Epithelial cell of esophagus (primary cell): ENCODE data around the gene NSRP1.

Source experiments
- DNase-seq: peaks from one replicate; pipeline ENCODE4 v3.0.0; 2010; ENCODE audit warnings: low read depth
- H3K4me3 ChIP-seq: 2 replicates; pipeline ENCODE4 v1.5.1; 2011; ENCODE audit warnings: mild to moderate bottlenecking, low read length, control low read depth
- CTCF ChIP-seq: IDR thresholded peaks from 2 replicates; pipeline ENCODE4 v1.5.1; 2011; ENCODE audit warnings: low read depth, mild to moderate bottlenecking, low read length, control low read depth, inconsistent platforms; ENCODE audit not compliant: insufficient read depth; ENCODE audit errors: missing control alignments

NSRP1 gene

GRCh38 chr17:30230596-30231125, 114.0 kb downstream of the NSRP1 start:
- TF ChIP-seq CTCF, result no peak
- no peak overlapping the region for H3K4me3 ChIP-seq
- DNase-seq, result peak; percentile 55

GRCh38 chr17:30232015-30232823, 115.6 kb downstream of the NSRP1 start:
- H3K4me3 ChIP-seq, result no peak overlapping the region
- TF ChIP-seq CTCF, result no peak
- no peak for DNase-seq

GRCh38 chr17:30232824-30233427, 116.3 kb downstream of the NSRP1 start:
- H3K4me3 ChIP-seq, result no peak overlapping the region
- TF ChIP-seq CTCF, result no peak
- DNase-seq, result no peak

- no peak overlapping the region for H3K4me3 ChIP-seq
- TF ChIP-seq CTCF, result no peak
- no peak for DNase-seq
Measured at GRCh38 chr17:30234296-30234695, 117.7 kb downstream of the NSRP1 start.

GRCh38 chr17:30234964-30235363, 118.3 kb downstream of the NSRP1 start:
- TF ChIP-seq CTCF, result no peak
- H3K4me3 ChIP-seq, result peak overlapping the region; percentile 46
- DNase-seq, result peak; percentile 14

GRCh38 chr17:30235386-30236296, 119.0 kb downstream of the NSRP1 start, which contains the start of gene SLC6A4:
SLC6A4 (minus strand) TSS chr17:30235697; CDS start chr17:30221958, 13,739 bp downstream.
- peak within 1 kb of the TSS; percentile 46 for H3K4me3 ChIP-seq
- TF ChIP-seq CTCF, result no peak
- peak; percentile 24 for DNase-seq
